Astrocyte of the spinal cord (primary cell): ENCODE data around the gene MACC1.
"Not testable (repeated sequence)": the region's sequence is repeated elsewhere in the genome, so short reads cannot be mapped to it uniquely, and the experiment has no call there.

ENCODE experiments used
- DNase-seq: peaks from one replicate; pipeline ENCODE4 v3.0.0; 2011; ENCODE audit warnings: low read depth, low spot score
- H3K4me3 ChIP-seq: 2 replicates; pipeline ENCODE4 v1.5.1; 2011; ENCODE audit warnings: low read depth, mild to moderate bottlenecking, low read length, moderate library complexity
- in situ Hi-C: cut with HindIII; loops from 2 replicates; pipeline ENCODE4 v1.10.0; 2017; ENCODE audit warnings: low sequenced_read_pairs
- TF ChIP-seq, protein P1 (sequence below): IDR thresholded peaks from 2 replicates; pipeline ENCODE4 v1.5.1; 2012; ENCODE audit warnings: low read depth, mild to moderate bottlenecking, low read length, inconsistent platforms

MACC1 gene

DNA sequence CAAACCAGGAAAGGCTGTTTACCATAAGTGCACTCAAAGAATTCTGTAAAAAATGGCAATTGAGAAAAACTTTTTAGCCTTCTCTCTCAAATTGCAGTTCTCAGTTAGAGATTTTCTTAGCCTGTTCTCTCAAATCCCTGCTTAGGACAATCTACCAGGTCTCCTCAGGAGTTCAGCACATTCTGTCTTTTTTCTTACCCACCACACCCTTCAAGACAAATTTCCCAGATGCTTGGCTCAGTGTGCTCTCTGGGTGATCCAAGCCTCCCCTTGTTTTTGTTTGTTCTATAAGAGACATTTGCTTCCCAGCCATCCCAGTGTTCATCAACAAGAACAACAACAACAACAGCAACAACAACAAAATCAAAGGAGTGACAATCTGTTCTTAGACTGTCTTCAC is 87.3 kb downstream of the MACC1 start:
- in situ Hi-C loops, result no loop called here
- DNase-seq, result no peak

DNA sequence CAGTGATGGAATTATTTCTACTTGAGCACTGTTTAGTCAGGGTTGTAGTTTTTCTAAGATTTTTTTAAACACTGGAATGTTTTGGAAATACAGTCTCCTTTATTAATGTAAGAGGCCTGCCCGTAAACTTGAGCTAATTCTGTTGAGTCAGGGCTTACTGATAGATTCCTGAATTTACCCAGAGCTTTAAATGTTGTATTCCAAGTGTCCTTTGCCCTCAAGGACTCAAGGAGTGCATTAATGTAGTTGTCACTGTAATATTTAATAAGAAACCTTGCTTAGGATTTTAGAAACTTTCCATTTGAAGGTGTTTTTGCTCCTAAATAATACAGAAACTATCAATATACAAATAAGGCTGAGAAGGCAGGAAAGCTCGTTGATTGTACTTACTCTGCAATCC is 89.2 kb downstream of the MACC1 start:
- H3K4me3 ChIP-seq, result no peak overlapping the region
- no peak for DNase-seq
- in situ Hi-C loops, result no loop called here
- TF ChIP-seq, protein P1, sequence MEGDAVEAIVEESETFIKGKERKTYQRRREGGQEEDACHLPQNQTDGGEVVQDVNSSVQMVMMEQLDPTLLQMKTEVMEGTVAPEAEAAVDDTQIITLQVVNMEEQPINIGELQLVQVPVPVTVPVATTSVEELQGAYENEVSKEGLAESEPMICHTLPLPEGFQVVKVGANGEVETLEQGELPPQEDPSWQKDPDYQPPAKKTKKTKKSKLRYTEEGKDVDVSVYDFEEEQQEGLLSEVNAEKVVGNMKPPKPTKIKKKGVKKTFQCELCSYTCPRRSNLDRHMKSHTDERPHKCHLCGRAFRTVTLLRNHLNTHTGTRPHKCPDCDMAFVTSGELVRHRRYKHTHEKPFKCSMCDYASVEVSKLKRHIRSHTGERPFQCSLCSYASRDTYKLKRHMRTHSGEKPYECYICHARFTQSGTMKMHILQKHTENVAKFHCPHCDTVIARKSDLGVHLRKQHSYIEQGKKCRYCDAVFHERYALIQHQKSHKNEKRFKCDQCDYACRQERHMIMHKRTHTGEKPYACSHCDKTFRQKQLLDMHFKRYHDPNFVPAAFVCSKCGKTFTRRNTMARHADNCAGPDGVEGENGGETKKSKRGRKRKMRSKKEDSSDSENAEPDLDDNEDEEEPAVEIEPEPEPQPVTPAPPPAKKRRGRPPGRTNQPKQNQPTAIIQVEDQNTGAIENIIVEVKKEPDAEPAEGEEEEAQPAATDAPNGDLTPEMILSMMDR, result no peak

More for the DNA sequence above, 87.3 kb downstream of the MACC1 start:
- TF ChIP-seq, protein P1, result no peak
- no peak overlapping the region for H3K4me3 ChIP-seq

- in situ Hi-C loops, H3K4me3 ChIP-seq, DNase-seq: not testable (repeated sequence)
Measured at GRCh38 chr7:20126060-20126459, 91.1 kb downstream of the MACC1 start.

DNA sequence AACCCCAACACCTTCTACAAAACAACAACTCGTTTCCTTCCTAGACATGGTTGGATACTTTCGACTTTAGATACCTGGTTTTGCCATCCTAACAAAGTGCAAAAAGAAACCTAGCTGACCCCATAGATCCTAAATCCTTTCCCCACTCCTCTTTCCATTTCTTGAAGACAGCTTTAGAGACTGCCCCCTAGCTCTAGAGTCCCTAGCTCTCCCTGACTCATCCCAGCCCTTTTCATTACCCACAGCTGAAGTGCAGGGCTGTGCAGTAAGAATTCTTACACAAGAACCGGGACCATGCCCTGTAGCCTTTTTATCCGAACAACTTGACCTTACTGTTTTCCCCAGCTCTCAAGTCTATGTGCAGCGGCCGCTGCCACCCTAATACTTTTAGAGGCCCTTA is 93.1 kb downstream of the MACC1 start:
- in situ Hi-C loops, H3K4me3 ChIP-seq, DNase-seq: not testable (repeated sequence)

DNA sequence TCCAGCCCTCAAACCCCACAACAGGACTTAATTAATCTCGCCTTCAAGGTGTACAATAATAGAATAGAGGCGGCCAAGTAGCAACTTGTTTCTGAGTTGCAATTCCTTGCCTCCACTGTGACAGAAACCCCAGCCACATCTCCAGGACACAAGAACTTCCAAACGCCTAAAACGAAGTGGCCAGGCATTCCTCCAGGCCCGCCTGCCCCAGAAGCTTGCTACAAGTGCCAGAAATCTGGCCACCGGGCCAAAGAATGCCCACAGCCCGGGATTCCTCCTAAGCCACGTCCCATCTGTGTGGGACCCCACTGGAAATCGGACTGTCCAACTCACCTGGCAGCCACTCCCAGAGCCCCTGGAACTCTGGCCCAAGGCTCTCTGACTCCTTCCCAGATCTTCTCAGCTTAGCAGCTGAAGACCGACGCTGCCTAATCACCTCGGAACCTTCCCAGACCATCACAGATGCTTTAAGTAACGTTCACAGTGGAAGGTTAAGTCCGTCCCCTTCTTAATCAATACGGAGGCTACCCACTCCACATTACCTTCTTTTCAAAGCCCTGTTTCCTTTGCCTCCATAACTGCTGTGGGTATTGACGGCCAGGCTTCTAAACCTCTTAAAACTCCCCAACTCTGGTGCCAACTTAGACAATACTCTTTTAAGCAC is 94.4 kb downstream of the MACC1 start:
- H3K4me3 ChIP-seq, in situ Hi-C loops, DNase-seq: not testable (repeated sequence)

GRCh38 chr7:20122073-20122472 is 95.1 kb downstream of the MACC1 start:
- in situ Hi-C loops, result no loop called here
- H3K4me3 ChIP-seq, result no peak overlapping the region
- DNase-seq, result no peak
- TF ChIP-seq, protein P1, result no peak

DNA sequence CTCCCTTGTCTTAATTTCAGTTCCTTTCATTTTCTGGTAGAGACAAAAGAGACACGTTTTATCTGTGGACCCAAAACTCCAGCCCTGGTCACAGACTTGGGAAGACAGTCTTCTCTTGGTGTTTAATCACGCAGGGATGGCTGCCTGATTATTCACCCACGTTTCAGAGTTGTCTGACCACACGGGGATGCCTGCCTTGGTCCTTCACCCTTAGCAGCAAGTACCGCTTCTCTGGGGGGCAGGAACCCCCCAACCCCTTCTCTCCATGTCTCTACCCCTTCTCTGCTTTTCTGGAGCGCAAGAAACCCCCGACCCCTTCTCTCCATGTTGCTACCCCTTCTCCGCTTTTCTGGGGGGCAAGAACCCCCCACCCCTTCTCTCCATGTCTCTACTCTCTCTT is 95.8 kb downstream of the MACC1 start:
- in situ Hi-C loops, result no loop called here
- no peak for DNase-seq
- no peak overlapping the region for H3K4me3 ChIP-seq
- TF ChIP-seq, protein P1, result no peak

- in situ Hi-C loops, H3K4me3 ChIP-seq: not testable (repeated sequence)
- peak; percentile 54 for DNase-seq
Measured at GRCh38 chr7:20120611-20121168, 96.5 kb downstream of the MACC1 start.

GRCh38 chr7:20116869-20117268 is 100.3 kb downstream of the MACC1 start:
- no peak for DNase-seq
- TF ChIP-seq, protein P1, result no peak
- in situ Hi-C loops, result no loop called here
- no peak overlapping the region for H3K4me3 ChIP-seq
